SK-N-SH (cell line): ENCODE data around the gene GFPT1. TPM values are rescaled to one million over a fixed set of nuclear protein-coding genes. Genes with fewer than 3 reads are reported as not detected.
"Not testable (repeated sequence)": the region's sequence is repeated elsewhere in the genome, so short reads cannot be mapped to it uniquely, and the experiment has no call there.

Experiments used
- CTCF ChIA-PET: fragments of 300-600, 350-600 bp; formaldehyde crosslinking; extraction: SDS; loops from one replicate; lab custom pipeline; 2021; lab: Yijun Ruan, JAX
- POLR2A ChIA-PET: fragments of 350-600 bp; sonication (Branson Sonifier 250); formaldehyde crosslinking; extraction: SDS; loops from one replicate; lab custom pipeline; 2020; ENCODE audit warnings: antibody characterized with exemption, inconsistent platforms; lab: Yijun Ruan, JAX
- DNase-seq: peaks from one replicate; pipeline ENCODE4 v3.0.0; 2012
- H2AFZ ChIP-seq: fragments of 200-600 bp; sonication (generic); 2 replicates; pipeline ENCODE4 v1.8.1; 2016; ENCODE audit warnings: antibody characterized with exemption, mild to moderate bottlenecking, low read depth
- H3F3A ChIP-seq: fragments of 200-600 bp; sonication (generic); replicated peaks from 2 replicates; pipeline ENCODE3; 2016; ENCODE audit warnings: antibody characterized with exemption, mild to moderate bottlenecking; ENCODE audit not compliant: insufficient read depth
- H3K27ac ChIP-seq, 2 experiments: fragments of 200-500 bp in 1 of 2; fragments of 200-600 bp in 1 of 2; sonication (Bioruptor generic) in 1 of 2; sonication (generic), shearing (Covaris generic) in 1 of 2; 2 replicates each; pipeline versions ENCODE4 v1.5.1 to v1.6.1; 2014 to 2016; ENCODE audit warnings: low read depth in 2 of 2, inconsistent platforms in 1 of 2, low read length in 1 of 2, mild to moderate bottlenecking in 1 of 2, mixed read lengths in 1 of 2
- H3K27me3 ChIP-seq: fragments of 200-600 bp; sonication (generic), shearing (Covaris generic); 2 replicates; pipeline ENCODE4 v1.6.1; 2016; ENCODE audit warnings: mixed run types; ENCODE audit not compliant: insufficient read depth
- H3K36me3 ChIP-seq, 2 experiments: fragments of 200-500 bp in 1 of 2; fragments of 200-600 bp in 1 of 2; sonication (Bioruptor generic) in 1 of 2; sonication (generic) in 1 of 2; replicated peaks in 1 of 2; 2 replicates each; pipeline versions ENCODE3 to v1.5.1; 2014 to 2016; ENCODE audit warnings: low read length in 1 of 2, mild to moderate bottlenecking in 1 of 2; ENCODE audit not compliant: insufficient read depth in 2 of 2, control insufficient read depth in 1 of 2
- H3K4me1 ChIP-seq, 2 experiments: fragments of 200-500 bp in 1 of 2; fragments of 200-600 bp in 1 of 2; sonication (Bioruptor generic) in 1 of 2; sonication (generic), shearing (Covaris generic) in 1 of 2; 2 replicates each; pipeline versions ENCODE4 v1.5.1 to v1.6.1; 2014 to 2016; ENCODE audit warnings: low read depth in 1 of 2, low read length in 1 of 2, mixed run types in 1 of 2; ENCODE audit not compliant: insufficient read depth in 2 of 2, control insufficient read depth in 1 of 2
- H3K4me2 ChIP-seq: fragments of 200-600 bp; sonication (generic), shearing (Covaris generic); 2 replicates; pipeline ENCODE4 v1.6.1; 2017; ENCODE audit warnings: mixed run types
- H3K4me3 ChIP-seq, 2 experiments: fragments of 200-500 bp in 1 of 2; fragments of 200-600 bp in 1 of 2; sonication (Bioruptor generic) in 1 of 2; sonication (generic), shearing (Covaris generic) in 1 of 2; 2 replicates each; pipeline versions ENCODE4 v1.5.1 to v1.8.1; 2014 to 2016; ENCODE audit warnings: low read depth in 2 of 2, inconsistent platforms in 1 of 2, low read length in 1 of 2, mild to moderate bottlenecking in 1 of 2, mixed read lengths in 1 of 2, moderate library complexity in 1 of 2
- H3K79me2 ChIP-seq: fragments of 200-600 bp; sonication (generic); 2 replicates; pipeline ENCODE4 v1.8.1; 2017; ENCODE audit warnings: mild to moderate bottlenecking; ENCODE audit not compliant: insufficient read depth
- H3K9ac ChIP-seq: fragments of 200-600 bp; sonication (generic); 2 replicates; pipeline ENCODE4 v1.6.1; 2017; ENCODE audit warnings: mixed run types
- H3K9me2 ChIP-seq: fragments of 200-600 bp; sonication (generic); 2 replicates; pipeline ENCODE4 v1.6.1; 2017; ENCODE audit warnings: mixed run types
- H3K9me3 ChIP-seq: fragments of 200-600 bp; sonication (generic); 2 replicates; pipeline ENCODE4 v1.6.1; 2017; ENCODE audit warnings: mixed run types, mild to moderate bottlenecking, moderate library complexity
- H4K20me1 ChIP-seq: fragments of 200-600 bp; sonication (generic); 2 replicates; pipeline ENCODE4 v1.6.1; 2017; ENCODE audit warnings: mild to moderate bottlenecking, mixed run types; ENCODE audit not compliant: insufficient read depth
- EP300 ChIP-seq, 2 experiments: IDR thresholded peaks; 2 replicates each; pipeline versions ENCODE4 v1.4.0 to v1.6.1; 2012; ENCODE audit warnings: borderline replicate concordance in 1 of 2, low read depth in 1 of 2, low read length in 1 of 2
- FOXM1 ChIP-seq: IDR thresholded peaks from 2 replicates; pipeline ENCODE4 v1.4.0; 2012; ENCODE audit warnings: low read depth, mild to moderate bottlenecking
- GABPA ChIP-seq: IDR thresholded peaks from 2 replicates; pipeline ENCODE4 v1.4.0; 2012; ENCODE audit warnings: low read depth, mild to moderate bottlenecking
- JUND ChIP-seq: IDR thresholded peaks from 2 replicates; pipeline ENCODE4 v1.4.0; 2012
- MEF2A ChIP-seq: IDR thresholded peaks from 2 replicates; pipeline ENCODE4 v1.4.0; 2012; ENCODE audit warnings: low read depth, borderline replicate concordance
- NRF1 ChIP-seq: IDR thresholded peaks from 2 replicates; pipeline ENCODE4 v1.6.1; 2012; ENCODE audit warnings: low read depth, mild to moderate bottlenecking, low read length
- PBX3 ChIP-seq: IDR thresholded peaks from 2 replicates; pipeline ENCODE4; 2012
- RAD21 ChIP-seq: IDR thresholded peaks from 2 replicates; pipeline ENCODE4 v1.6.1; 2012; ENCODE audit warnings: mild to moderate bottlenecking, low read length
- RCOR1 ChIP-seq: fragments of 150-350 bp; IDR thresholded peaks from 2 replicates; pipeline ENCODE4 v1.6.1; 2017; ENCODE audit warnings: antibody characterized with exemption, low read length
- SIN3A ChIP-seq: IDR thresholded peaks from 2 replicates; pipeline ENCODE4 v1.6.1; 2012; ENCODE audit warnings: low read depth, mild to moderate bottlenecking, low read length, moderate library complexity, borderline replicate concordance
- TEAD4 ChIP-seq: IDR thresholded peaks from 2 replicates; pipeline ENCODE4 v1.4.0; 2012; ENCODE audit warnings: mild to moderate bottlenecking, borderline replicate concordance; ENCODE audit not compliant: insufficient read depth
- USF2 ChIP-seq: fragments of 150-350 bp; IDR thresholded peaks from 2 replicates; pipeline ENCODE4 v1.6.1; 2017; ENCODE audit warnings: antibody characterized with exemption, low read length, low read depth, borderline replicate concordance
- WGBS: methylation state at CpG from one replicate; pipeline ENCODE4 v1.1.6; 2017; ENCODE audit warnings: low lambda C conversion rate; 5-methylcytosine and 5-hydroxymethylcytosine counted together
- polyA plus RNA-seq, 3 experiments: library from polyadenylated mRNA; depleted of rRNA; stranded (reverse); fragments of >200 nt; gene quantifications; 2 replicates each; pipeline ENCODE4 v1.2.3, GENCODE V29; 2012
- TF ChIP-seq, protein P1 (sequence below): IDR thresholded peaks from 2 replicates; pipeline ENCODE4 v1.4.0; 2012; ENCODE audit warnings: low read depth
- TF ChIP-seq, protein P2 (sequence below): IDR thresholded peaks from 2 replicates; pipeline ENCODE4 v1.4.0; 2012; ENCODE audit warnings: low read depth, borderline replicate concordance

Gene GFPT1
- polyA plus RNA-seq, 1 of the 3 experiments (the other 2 are of a cell fraction), result 6.0 TPM

- H3K4me3 ChIP-seq, result no peak overlapping the region
- no peak overlapping the region for H2AFZ ChIP-seq
- no peaks in the 10 kb centered on the region for H3K27me3 ChIP-seq
- CTCF ChIA-PET, result interaction anchor here (0.7 kb wide), 1 partner anchor 22 kb away, joined by 3 read pairs; no protein-coding TSS in a partner anchor
- DNase-seq, result no peak
- H3K9ac ChIP-seq, result no peak overlapping the region
- H3K4me2 ChIP-seq, result no peak overlapping the region
- TF ChIP-seq GABPA (no peak), SIN3A (no peak), USF2 (no peak), NRF1 (no peak), JUND (no peak), RCOR1 (no peak), PBX3 (no peak), RAD21 (no peak), FOXM1 (no peak), TEAD4 (no peak), EP300 (IDR thresholded peaks at IDR 0.05; ENCODE audit: borderline replicate concordance in 1 of 2, low read depth in 1 of 2, low read length in 1 of 2) (no peak), MEF2A (no peak)
- TF ChIP-seq, protein P1, sequence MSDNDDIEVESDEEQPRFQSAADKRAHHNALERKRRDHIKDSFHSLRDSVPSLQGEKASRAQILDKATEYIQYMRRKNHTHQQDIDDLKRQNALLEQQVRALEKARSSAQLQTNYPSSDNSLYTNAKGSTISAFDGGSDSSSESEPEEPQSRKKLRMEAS, result no peak
- TF ChIP-seq, protein P2, sequence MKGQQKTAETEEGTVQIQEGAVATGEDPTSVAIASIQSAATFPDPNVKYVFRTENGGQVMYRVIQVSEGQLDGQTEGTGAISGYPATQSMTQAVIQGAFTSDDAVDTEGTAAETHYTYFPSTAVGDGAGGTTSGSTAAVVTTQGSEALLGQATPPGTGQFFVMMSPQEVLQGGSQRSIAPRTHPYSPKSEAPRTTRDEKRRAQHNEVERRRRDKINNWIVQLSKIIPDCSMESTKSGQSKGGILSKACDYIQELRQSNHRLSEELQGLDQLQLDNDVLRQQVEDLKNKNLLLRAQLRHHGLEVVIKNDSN, result no peak
- TF ChIP-seq, all 33 proteins: peak for 0
- H3K9me2 ChIP-seq, result no peaks in the 10 kb centered on the region
- no peak overlapping the region for H3K27ac ChIP-seq
- no peaks in the 10 kb centered on the region; the same call in 1 of the 2 replicates for H3K79me2 ChIP-seq
- H3K36me3 ChIP-seq, result peaks cover 49 to 76% of the 10 kb centered on the region in 2 experiments
- WGBS, result 94% methylated on average over 5 of the region's 5 CpGs
- POLR2A ChIA-PET, result no interaction called here
- H3K4me1 ChIP-seq, result peaks cover 0 to 8% of the 10 kb centered on the region in 2 experiments; a peak in 1 of 4 replicates
- H3F3A ChIP-seq, result peaks cover 13% of the 10 kb centered on the region
- H4K20me1 ChIP-seq, result no peaks in the 10 kb centered on the region
- no peaks in the 10 kb centered on the region for H3K9me3 ChIP-seq
These were observed 30.6 kb downstream of the GFPT1 start for GRCh38 chr2:69356471-69356870.

- H3K27ac ChIP-seq, POLR2A ChIA-PET, H2AFZ ChIP-seq, H3K4me1 ChIP-seq, H3K27me3 ChIP-seq, H4K20me1 ChIP-seq, H3K4me3 ChIP-seq, H3K79me2 ChIP-seq, H3K4me2 ChIP-seq, H3K9ac ChIP-seq, DNase-seq, H3K9me3 ChIP-seq, H3K9me2 ChIP-seq: not testable (repeated sequence)
- peaks cover 13% of the 10 kb centered on the region for H3F3A ChIP-seq
- CTCF ChIA-PET, result interaction anchor here (1.3 kb wide), 1 partner anchor 412 kb away, joined by 3 read pairs; no protein-coding TSS in a partner anchor
- 85% methylated on average over 3 of the region's 3 CpGs for WGBS
- H3K36me3 ChIP-seq, result peaks cover 55 to 79% of the 10 kb centered on the region in 2 experiments
These were observed 32.1 kb downstream of the GFPT1 start for GRCh38 chr2:69354976-69355375.
